K562 (cell line): ENCODE measurements around the gene LSR. TPM values are rescaled to one million over a fixed set of nuclear protein-coding genes. Genes with fewer than 3 reads are reported as not detected.

Experiments used
- ASH1L ChIP-seq: fragments of 450-650 bp; IDR thresholded peaks from 2 replicates; pipeline ENCODE4 v1.6.1; 2018; ENCODE audit warnings: borderline replicate concordance, mild to moderate bottlenecking, low read depth; ENCODE audit not compliant: partially characterized antibody
- CBX1 ChIP-seq: sonication (generic); IDR thresholded peaks from 2 replicates; pipeline ENCODE4 v1.6.1; 2016; ENCODE audit warnings: antibody characterized with exemption, low read depth, mild to moderate bottlenecking
- EGR1 ChIP-seq: fragments of 450-650 bp; conservative IDR thresholded peaks from 2 replicates; pipeline ENCODE4 v1.6.1; 2017; ENCODE audit warnings: mild to moderate bottlenecking
- ELF2 ChIP-seq: fragments of 250-450 bp; sonication (Bioruptor Pico); IDR thresholded peaks from 2 replicates; pipeline ENCODE4 v1.5.0; 2021; ENCODE audit warnings: mild to moderate bottlenecking
- EP400 ChIP-seq: fragments of 450-650 bp; IDR thresholded peaks from 2 replicates; pipeline ENCODE4 v1.6.1; 2017; ENCODE audit warnings: antibody characterized with exemption, mild to moderate bottlenecking, moderate library complexity
- ESRRB ChIP-seq: fragments of 250-450 bp; sonication (Bioruptor Pico); IDR thresholded peaks from 2 replicates; pipeline ENCODE4 v1.5.0; 2020; ENCODE audit warnings: mild to moderate bottlenecking, moderate library complexity, borderline replicate concordance
- FOXJ3 ChIP-seq: sonication (generic); formaldehyde crosslinking; IDR thresholded peaks from 2 replicates; pipeline ENCODE4 v1.4.0; 2020; ENCODE audit warnings: mild to moderate bottlenecking, missing genetic modification reagents
- KDM2B ChIP-seq: fragments of 250-450 bp; sonication (Bioruptor Pico); IDR thresholded peaks from 2 replicates; pipeline ENCODE4 v1.8.0; 2021; ENCODE audit warnings: mild to moderate bottlenecking, moderate library complexity
- LEF1 ChIP-seq: fragments of 450-650 bp; IDR thresholded peaks from 2 replicates; pipeline ENCODE4 v1.6.1; 2016; ENCODE audit warnings: mild to moderate bottlenecking
- MTF1 ChIP-seq: fragments of 250-450 bp; sonication (Bioruptor Pico); IDR thresholded peaks from 2 replicates; pipeline ENCODE4 v1.9.0; 2021; ENCODE audit warnings: moderate library complexity, mild to moderate bottlenecking, inconsistent platforms, borderline replicate concordance
- NCOA4 ChIP-seq: fragments of 450-650 bp; IDR thresholded peaks from 2 replicates; pipeline ENCODE4 v1.6.1; 2018; ENCODE audit warnings: mild to moderate bottlenecking; ENCODE audit not compliant: partially characterized antibody
- RHOXF2B ChIP-seq: fragments of 250-450 bp; sonication (Bioruptor Pico); conservative IDR thresholded peaks from 2 replicates; pipeline ENCODE4 v1.5.1; 2021
- SMARCB1 ChIP-seq: IDR thresholded peaks from 2 replicates; pipeline ENCODE4 v1.6.1; 2011; ENCODE audit warnings: improper control_type of control experiment, low read depth; ENCODE audit not compliant: insufficient read length
- SMARCE1 ChIP-seq: fragments of 450-650 bp; IDR thresholded peaks from 2 replicates; pipeline ENCODE4 v1.7.1; 2016; ENCODE audit warnings: mild to moderate bottlenecking
- SNIP1 ChIP-seq: fragments of 450-650 bp; IDR thresholded peaks from 2 replicates; pipeline ENCODE4 v1.7.1; 2017; ENCODE audit warnings: low read depth, mild to moderate bottlenecking
- ZEB2 ChIP-seq: fragments of 450-650 bp; IDR thresholded peaks from 2 replicates; pipeline ENCODE4 v1.6.1; 2016
- ZNF121 ChIP-seq: sonication (generic); formaldehyde crosslinking; conservative IDR thresholded peaks from 2 replicates; pipeline ENCODE4 v1.8.0; 2022; ENCODE audit warnings: missing genetic modification reagents
- ZNF217 ChIP-seq: sonication (generic); formaldehyde crosslinking; IDR thresholded peaks from 2 replicates; pipeline ENCODE4 v1.8.0; 2022; ENCODE audit warnings: mild to moderate bottlenecking, missing genetic modification reagents
- ZNF311 ChIP-seq: fragments of 250-450 bp; sonication (Bioruptor Pico); IDR thresholded peaks from 2 replicates; pipeline ENCODE4 v1.4.0; 2020; ENCODE audit warnings: mild to moderate bottlenecking, moderate library complexity
- ZSCAN29 ChIP-seq: fragments of 450-650 bp; IDR thresholded peaks from 2 replicates; pipeline ENCODE4 v1.6.1; 2017
- polyA plus RNA-seq, 8 experiments: library from polyadenylated mRNA; depleted of rRNA in 4 of 8; stranded (reverse) in 5 of 8; unstranded in 3 of 8; fragments of >200 nt; fragmentation: Nextera tagmentation in 2 of 8; fragmentation: Illumina TruSeq in 1 of 8; extraction: Ambion mirVana in 2 of 8; extraction: Trizol in 1 of 8; gene quantifications; 2 replicates each; pipeline versions ENCODE4 v1.2.1 to v1.2.3, GENCODE V29; 2011 to 2014; ENCODE audit warnings: inconsistent platforms in 1 of 8, missing spikeins in 1 of 8
- total RNA-seq, 7 experiments: library from RNA; depleted of rRNA in 6 of 7; stranded (reverse); fragments of >200 nt in 6 of 7; fragmentation: Illumina TruSeq in 2 of 7; extraction: Trizol in 2 of 7; gene quantifications; 2 replicates each; pipeline versions ENCODE4 v1.2.1 to v1.2.3, GENCODE V29; 2011 to 2021; ENCODE audit warnings: low replicate concordance in 1 of 7
- TF ChIP-seq, protein P1 (sequence below): fragments of 450-650 bp; formaldehyde crosslinking; IDR thresholded peaks from 2 replicates; pipeline ENCODE4 v1.4.0; 2020; ENCODE audit warnings: mild to moderate bottlenecking, mixed read lengths
- TF ChIP-seq, protein P2 (sequence below): sonication (generic); formaldehyde crosslinking; IDR thresholded peaks from 2 replicates; pipeline ENCODE4 v1.8.1; 2023; ENCODE audit warnings: mild to moderate bottlenecking, missing genetic modification reagents
- TF ChIP-seq, protein P3 (sequence below): fragments of 450-650 bp; IDR thresholded peaks from 2 replicates; pipeline ENCODE4 v1.6.1; 2016; ENCODE audit warnings: borderline replicate concordance
- TF ChIP-seq, protein P4 (sequence below): sonication (generic); formaldehyde crosslinking; IDR thresholded peaks from 2 replicates; pipeline ENCODE4 v1.8.1; 2023; ENCODE audit warnings: mild to moderate bottlenecking, missing genetic modification reagents, moderate library complexity

The LSR gene
- total and polyA plus RNA-seq, 9 of the 15 experiments (the other 6 are each of a cell fraction or from before 2014, with no cell fraction given), result 0.44 to 87.9 (median 28.0) TPM

DNA sequence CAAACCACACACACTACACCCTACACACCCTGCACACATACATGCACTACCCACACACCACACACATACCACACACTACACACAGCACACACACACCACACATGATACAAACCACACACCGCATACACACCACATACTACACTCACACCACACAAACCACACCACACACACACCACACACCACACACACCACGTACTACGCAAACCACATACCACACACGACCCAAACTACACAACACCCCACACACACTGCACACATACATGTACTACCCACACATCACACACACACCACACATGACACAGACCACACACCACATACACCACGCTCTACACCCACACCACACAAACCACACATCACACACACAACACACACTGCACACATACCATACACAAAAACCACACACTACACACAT lies 49.8 kb downstream of the LSR start (continued):
- TF ChIP-seq NCOA4, result no peak
- TF ChIP-seq ELF2 (CRISPR knock-in tag), result no peak
- no peak for TF ChIP-seq EP400
- TF ChIP-seq, protein P1, sequence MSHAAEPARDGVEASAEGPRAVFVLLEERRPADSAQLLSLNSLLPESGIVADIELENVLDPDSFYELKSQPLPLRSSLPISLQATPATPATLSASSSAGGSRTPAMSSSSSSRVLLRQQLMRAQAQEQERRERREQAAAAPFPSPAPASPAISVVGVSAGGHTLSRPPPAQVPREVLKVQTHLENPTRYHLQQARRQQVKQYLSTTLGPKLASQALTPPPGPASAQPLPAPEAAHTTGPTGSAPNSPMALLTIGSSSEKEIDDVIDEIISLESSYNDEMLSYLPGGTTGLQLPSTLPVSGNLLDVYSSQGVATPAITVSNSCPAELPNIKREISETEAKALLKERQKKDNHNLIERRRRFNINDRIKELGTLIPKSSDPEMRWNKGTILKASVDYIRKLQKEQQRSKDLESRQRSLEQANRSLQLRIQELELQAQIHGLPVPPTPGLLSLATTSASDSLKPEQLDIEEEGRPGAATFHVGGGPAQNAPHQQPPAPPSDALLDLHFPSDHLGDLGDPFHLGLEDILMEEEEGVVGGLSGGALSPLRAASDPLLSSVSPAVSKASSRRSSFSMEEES (CRISPR knock-in tag), result no peak
- TF ChIP-seq, protein P2, sequence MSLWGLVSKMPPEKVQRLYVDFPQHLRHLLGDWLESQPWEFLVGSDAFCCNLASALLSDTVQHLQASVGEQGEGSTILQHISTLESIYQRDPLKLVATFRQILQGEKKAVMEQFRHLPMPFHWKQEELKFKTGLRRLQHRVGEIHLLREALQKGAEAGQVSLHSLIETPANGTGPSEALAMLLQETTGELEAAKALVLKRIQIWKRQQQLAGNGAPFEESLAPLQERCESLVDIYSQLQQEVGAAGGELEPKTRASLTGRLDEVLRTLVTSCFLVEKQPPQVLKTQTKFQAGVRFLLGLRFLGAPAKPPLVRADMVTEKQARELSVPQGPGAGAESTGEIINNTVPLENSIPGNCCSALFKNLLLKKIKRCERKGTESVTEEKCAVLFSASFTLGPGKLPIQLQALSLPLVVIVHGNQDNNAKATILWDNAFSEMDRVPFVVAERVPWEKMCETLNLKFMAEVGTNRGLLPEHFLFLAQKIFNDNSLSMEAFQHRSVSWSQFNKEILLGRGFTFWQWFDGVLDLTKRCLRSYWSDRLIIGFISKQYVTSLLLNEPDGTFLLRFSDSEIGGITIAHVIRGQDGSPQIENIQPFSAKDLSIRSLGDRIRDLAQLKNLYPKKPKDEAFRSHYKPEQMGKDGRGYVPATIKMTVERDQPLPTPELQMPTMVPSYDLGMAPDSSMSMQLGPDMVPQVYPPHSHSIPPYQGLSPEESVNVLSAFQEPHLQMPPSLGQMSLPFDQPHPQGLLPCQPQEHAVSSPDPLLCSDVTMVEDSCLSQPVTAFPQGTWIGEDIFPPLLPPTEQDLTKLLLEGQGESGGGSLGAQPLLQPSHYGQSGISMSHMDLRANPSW (CRISPR knock-in tag), result no peak
- no peak for TF ChIP-seq RHOXF2B (CRISPR knock-in tag)
- no peak for TF ChIP-seq KDM2B (CRISPR knock-in tag)
- TF ChIP-seq ZEB2, result no peak
- TF ChIP-seq CBX1, result peak; percentile 40; the same call in 1 of the 2 replicates
- TF ChIP-seq FOXJ3 (CRISPR knock-in tag), result no peak
- no peak for TF ChIP-seq SNIP1
- TF ChIP-seq LEF1, result no peak
- TF ChIP-seq, protein P3, sequence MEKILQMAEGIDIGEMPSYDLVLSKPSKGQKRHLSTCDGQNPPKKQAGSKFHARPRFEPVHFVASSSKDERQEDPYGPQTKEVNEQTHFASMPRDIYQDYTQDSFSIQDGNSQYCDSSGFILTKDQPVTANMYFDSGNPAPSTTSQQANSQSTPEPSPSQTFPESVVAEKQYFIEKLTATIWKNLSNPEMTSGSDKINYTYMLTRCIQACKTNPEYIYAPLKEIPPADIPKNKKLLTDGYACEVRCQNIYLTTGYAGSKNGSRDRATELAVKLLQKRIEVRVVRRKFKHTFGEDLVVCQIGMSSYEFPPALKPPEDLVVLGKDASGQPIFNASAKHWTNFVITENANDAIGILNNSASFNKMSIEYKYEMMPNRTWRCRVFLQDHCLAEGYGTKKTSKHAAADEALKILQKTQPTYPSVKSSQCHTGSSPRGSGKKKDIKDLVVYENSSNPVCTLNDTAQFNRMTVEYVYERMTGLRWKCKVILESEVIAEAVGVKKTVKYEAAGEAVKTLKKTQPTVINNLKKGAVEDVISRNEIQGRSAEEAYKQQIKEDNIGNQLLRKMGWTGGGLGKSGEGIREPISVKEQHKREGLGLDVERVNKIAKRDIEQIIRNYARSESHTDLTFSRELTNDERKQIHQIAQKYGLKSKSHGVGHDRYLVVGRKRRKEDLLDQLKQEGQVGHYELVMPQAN, result peak; percentile 43; the same call in 1 of the 2 replicates
- TF ChIP-seq ZNF121, result no peak
- no peak for TF ChIP-seq ZNF311 (CRISPR knock-in tag)
- TF ChIP-seq, protein P4, sequence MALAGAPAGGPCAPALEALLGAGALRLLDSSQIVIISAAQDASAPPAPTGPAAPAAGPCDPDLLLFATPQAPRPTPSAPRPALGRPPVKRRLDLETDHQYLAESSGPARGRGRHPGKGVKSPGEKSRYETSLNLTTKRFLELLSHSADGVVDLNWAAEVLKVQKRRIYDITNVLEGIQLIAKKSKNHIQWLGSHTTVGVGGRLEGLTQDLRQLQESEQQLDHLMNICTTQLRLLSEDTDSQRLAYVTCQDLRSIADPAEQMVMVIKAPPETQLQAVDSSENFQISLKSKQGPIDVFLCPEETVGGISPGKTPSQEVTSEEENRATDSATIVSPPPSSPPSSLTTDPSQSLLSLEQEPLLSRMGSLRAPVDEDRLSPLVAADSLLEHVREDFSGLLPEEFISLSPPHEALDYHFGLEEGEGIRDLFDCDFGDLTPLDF, result no peak
- peak; percentile 25; the same call in 1 of the 2 replicates for TF ChIP-seq EGR1
- no peak for TF ChIP-seq ZSCAN29
- TF ChIP-seq ESRRB, result no peak
- no peak for TF ChIP-seq ZNF217 (CRISPR knock-in tag)
- TF ChIP-seq SMARCB1, result no peak
- TF ChIP-seq ASH1L, result no peak
- no peak for TF ChIP-seq MTF1 (CRISPR knock-in tag)
- no peak for TF ChIP-seq SMARCE1
